Stimulated activated CD8-positive, alpha-beta memory T cell treated with anti-CD3 and anti-CD28 coated beads, Interleukin-2, amount 100 ng/mL, for 48 hours (primary cell): ENCODE results near the gene NPC1.

Experiments used
- DNase-seq, 2 donors: peaks; one replicate each; pipeline ENCODE4 v3.0.0-alpha.2; 2020; ENCODE audit warnings: low read depth in 2 of 2

NPC1 gene

GRCh38 chr18:23487738-23488570 lies 98.4 kb downstream of the NPC1 start:
- peak in 1 of 2 donors; percentile 13 for DNase-seq

- no peak for DNase-seq
Measured at GRCh38 chr18:23485386-23485785, 100.9 kb downstream of the NPC1 start.

- no peak for DNase-seq
Measured at GRCh38 chr18:23484561-23485182, 101.6 kb downstream of the NPC1 start.
